Stimulated activated CD8-positive, alpha-beta memory T cell treated with anti-CD3 and anti-CD28 coated beads, Interleukin-4, amount 100 ng/mL, for 48 hours (primary cell): ENCODE results near the gene EDN3.
"Not testable (repeated sequence)": the region's sequence is repeated elsewhere in the genome, so short reads cannot be mapped to it uniquely, and the experiment has no call there.

Experiments used
- DNase-seq: peaks from one replicate; pipeline ENCODE4 v3.0.0-alpha.2; 2020

Gene EDN3

GRCh38 chr20:59340201-59340885, 39.9 kb downstream of the EDN3 start:
- no peak for DNase-seq

GRCh38 chr20:59341285-59342022, 41.0 kb downstream of the EDN3 start:
- not testable (repeated sequence) for DNase-seq

GRCh38 chr20:59342023-59342957, 41.9 kb downstream of the EDN3 start:
- DNase-seq: no peak

GRCh38 chr20:59346061-59346460, 45.6 kb downstream of the EDN3 start:
- DNase-seq: no peak

GRCh38 chr20:59349277-59349676, 48.9 kb downstream of the EDN3 start:
- no peak for DNase-seq

- DNase-seq: no peak
Observed at GRCh38 chr20:59350330-59351156, 50.1 kb downstream of the EDN3 start.

GRCh38 chr20:59351157-59352040, 51.0 kb downstream of the EDN3 start:
- DNase-seq: no peak

- no peak for DNase-seq
Observed at GRCh38 chr20:59352541-59352940, 52.1 kb downstream of the EDN3 start.

- DNase-seq: no peak
Observed at GRCh38 chr20:59352990-59353389, 52.6 kb downstream of the EDN3 start.

- no peak for DNase-seq
Observed at GRCh38 chr20:59354460-59354859, 54.0 kb downstream of the EDN3 start.

GRCh38 chr20:59355242-59355641, 54.8 kb downstream of the EDN3 start:
- DNase-seq: no peak

- DNase-seq: no peak
Observed at GRCh38 chr20:59356662-59357165, 56.3 kb downstream of the EDN3 start.

GRCh38 chr20:59358793-59359192, 58.4 kb downstream of the EDN3 start:
- not testable (repeated sequence) for DNase-seq

GRCh38 chr20:59359906-59360725, 59.7 kb downstream of the EDN3 start:
- DNase-seq: no peak

- no peak for DNase-seq
Observed at GRCh38 chr20:59360934-59361333, 60.5 kb downstream of the EDN3 start.

- DNase-seq: no peak
Observed at GRCh38 chr20:59361411-59361810, 61.0 kb downstream of the EDN3 start.

- no peak for DNase-seq
Observed at GRCh38 chr20:59363101-59363500, 62.7 kb downstream of the EDN3 start.

GRCh38 chr20:59364611-59365010, 64.2 kb downstream of the EDN3 start:
- DNase-seq: no peak

- DNase-seq: no peak
Observed at GRCh38 chr20:59365611-59366285, 65.3 kb downstream of the EDN3 start.

GRCh38 chr20:59371431-59371830, 71.0 kb downstream of the EDN3 start:
- no peak for DNase-seq
